A673 (cell line): ENCODE measurements around the gene CYP2A7.
"Not testable (repeated sequence)": the region's sequence is repeated elsewhere in the genome, so short reads cannot be mapped to it uniquely, and the experiment has no call there.

Experiments used
- CTCF ChIP-seq: fragments of 300-800, 200-600 bp; sonication (generic); conservative IDR thresholded peaks from 2 replicates; pipeline ENCODE4 v1.5.1; 2017; ENCODE audit warnings: low read depth, mild to moderate bottlenecking, antibody characterized with exemption, low read length, moderate library complexity, mixed read lengths
- EZH2 ChIP-seq: fragments of 200-600 bp; sonication (generic); IDR thresholded peaks from 2 replicates; pipeline ENCODE4 v1.6.1; 2017; ENCODE audit warnings: borderline replicate concordance, low read depth, mild to moderate bottlenecking, mixed read lengths, antibody characterized with exemption, low read length; ENCODE audit not compliant: poor library complexity, severe bottlenecking

- TF ChIP-seq CTCF, EZH2: not testable (repeated sequence)
Observed at GRCh38 chr19:40843653-40844052, 38.4 kb downstream of the CYP2A7 start.
